GM23338 (cell line): ENCODE data around the gene LCNL1. TPM values are rescaled to one million over a fixed set of nuclear protein-coding genes. Genes with fewer than 3 reads are reported as not detected.

ENCODE experiments used
- ATAC-seq: fragments of 200-7000 bp; cut with Tn5 transposase; 3 replicates; pipeline ENCODE4 v1.9.1; 2020
- DNase-seq: peaks from one replicate; pipeline ENCODE4 v3.0.0-alpha.2; 2015; ENCODE audit warnings: low spot score
- H2AFZ ChIP-seq: fragments of 200-600 bp; sonication (generic); 2 replicates; pipeline ENCODE4 v1.8.0; 2016; ENCODE audit warnings: antibody characterized with exemption, mild to moderate bottlenecking, moderate library complexity
- H3F3A ChIP-seq: fragments of 200-600 bp; sonication (generic); replicated peaks from 2 replicates; pipeline ENCODE4 v1.8.0; 2017; ENCODE audit warnings: antibody characterized with exemption, mixed run types, low read depth
- H3K27ac ChIP-seq: fragments of 200-600 bp; sonication (generic); 2 replicates; pipeline ENCODE4 v1.6.1; 2016; ENCODE audit warnings: low read depth
- H3K27me3 ChIP-seq: fragments of 200-600 bp; sonication (generic); 2 replicates; pipeline ENCODE4 v1.8.0; 2016; ENCODE audit warnings: mild to moderate bottlenecking, mixed run types, moderate library complexity; ENCODE audit not compliant: insufficient read depth
- H3K36me3 ChIP-seq: fragments of 200-600 bp; sonication (generic); 2 replicates; pipeline ENCODE4 v1.8.0; 2016; ENCODE audit warnings: mild to moderate bottlenecking; ENCODE audit not compliant: insufficient read depth
- H3K4me1 ChIP-seq: fragments of 200-600 bp; sonication (generic); 2 replicates; pipeline ENCODE4 v1.8.0; 2016; ENCODE audit warnings: mild to moderate bottlenecking, moderate library complexity; ENCODE audit not compliant: insufficient read depth
- H3K4me2 ChIP-seq: fragments of 200-600 bp; sonication (generic); 2 replicates; pipeline ENCODE4 v1.7.1; 2017; ENCODE audit warnings: mixed run types
- H3K4me3 ChIP-seq: fragments of 200-600 bp; sonication (generic); 2 replicates; pipeline ENCODE4 v1.6.1; 2016; ENCODE audit warnings: mixed run types
- H3K79me2 ChIP-seq: fragments of 200-600 bp; sonication (generic); replicated peaks from 2 replicates; pipeline ENCODE4 v1.8.0; 2017; ENCODE audit warnings: mild to moderate bottlenecking; ENCODE audit not compliant: insufficient read depth
- H3K9me2 ChIP-seq: fragments of 200-600 bp; sonication (generic); 2 replicates; pipeline ENCODE4 v1.8.0; 2017; ENCODE audit not compliant: insufficient read depth
- H4K20me1 ChIP-seq: fragments of 200-600 bp; sonication (generic); replicated peaks from 2 replicates; pipeline ENCODE4 v1.8.0; 2017; ENCODE audit warnings: mild to moderate bottlenecking; ENCODE audit not compliant: insufficient read depth
- H3K27ac Mint-ChIP-seq: 2 replicates; pipeline ENCODE4 v1.8.0; 2020; ENCODE audit warnings: inconsistent platforms, mild to moderate bottlenecking, moderate library complexity, mixed read lengths
- H3K27me3 Mint-ChIP-seq: 3 replicates; pipeline ENCODE4 v1.8.0; 2022; ENCODE audit warnings: low read depth, mild to moderate bottlenecking, moderate library complexity, mixed read lengths, inconsistent platforms; ENCODE audit not compliant: insufficient read depth, poor library complexity
- H3K36me3 Mint-ChIP-seq: 3 replicates; pipeline ENCODE4 v1.8.0; 2021; ENCODE audit warnings: low read depth, mild to moderate bottlenecking, inconsistent platforms, moderate library complexity, mixed read lengths
- H3K4me1 Mint-ChIP-seq: 3 replicates; pipeline ENCODE4 v1.8.0; 2020; ENCODE audit warnings: mild to moderate bottlenecking, inconsistent platforms, mixed read lengths
- H3K4me3 Mint-ChIP-seq: 3 replicates; pipeline ENCODE4 v1.8.0; 2021; ENCODE audit warnings: moderate library complexity, mild to moderate bottlenecking, inconsistent platforms, mixed read lengths
- H3K9me3 Mint-ChIP-seq: 3 replicates; pipeline ENCODE4 v1.8.0; 2020; ENCODE audit warnings: moderate library complexity, mild to moderate bottlenecking, inconsistent platforms, mixed read lengths
- CREB1 ChIP-seq: fragments of 250-450 bp; sonication (Bioruptor Pico); IDR thresholded peaks from 2 replicates; pipeline ENCODE4 v1.5.0; 2020; ENCODE audit warnings: low read depth, mild to moderate bottlenecking, moderate library complexity
- CTCF ChIP-seq, 2 experiments: fragments of 200-600 bp in 1 of 2; sonication (generic) in 1 of 2; conservative IDR thresholded peaks; 2 replicates each; pipeline versions ENCODE4 v1.5.1 to v1.6.1; 2016 to 2017; ENCODE audit warnings: antibody characterized with exemption in 2 of 2, low read depth in 2 of 2, mild to moderate bottlenecking in 2 of 2, moderate library complexity in 1 of 2
- ETS1 ChIP-seq: IDR thresholded peaks from 2 replicates; pipeline ENCODE4 v1.6.1; 2016; ENCODE audit warnings: antibody characterized with exemption
- EZH2 ChIP-seq: fragments of 200-600 bp; sonication (generic); IDR thresholded peaks from one replicate; pipeline ENCODE4 v1.8.0; 2017; ENCODE audit warnings: antibody characterized with exemption, mild to moderate bottlenecking, low read depth; ENCODE audit not compliant: unreplicated experiment
- EZH2phosphoT487 ChIP-seq: fragments of 200-600 bp; sonication (generic); IDR thresholded peaks from one replicate; pipeline ENCODE4 v1.8.1; 2018; ENCODE audit warnings: antibody characterized with exemption; ENCODE audit not compliant: unreplicated experiment
- JUNB ChIP-seq: IDR thresholded peaks from one replicate; pipeline ENCODE4 v1.6.1; 2016; ENCODE audit warnings: antibody characterized with exemption; ENCODE audit not compliant: unreplicated experiment
- NANOG ChIP-seq: IDR thresholded peaks from 2 replicates; pipeline ENCODE4 v1.6.1; 2016; ENCODE audit warnings: antibody characterized with exemption, borderline replicate concordance
- POLR2AphosphoS5 ChIP-seq: IDR thresholded peaks from 2 replicates; pipeline ENCODE4 v1.6.1; 2016; ENCODE audit warnings: antibody characterized with exemption, low read depth
- REST ChIP-seq: IDR thresholded peaks from one replicate; pipeline ENCODE4 v1.6.1; 2018; ENCODE audit warnings: antibody characterized with exemption; ENCODE audit not compliant: unreplicated experiment
- STAT1 ChIP-seq: IDR thresholded peaks from one replicate; pipeline ENCODE4 v1.6.1; 2016; ENCODE audit warnings: antibody characterized with exemption; ENCODE audit not compliant: unreplicated experiment
- ZNF114 ChIP-seq: fragments of 250-450 bp; sonication (Bioruptor Pico); IDR thresholded peaks from 2 replicates; pipeline ENCODE4 v1.5.0; 2020; ENCODE audit warnings: mild to moderate bottlenecking, moderate library complexity
- ZNF331 ChIP-seq: fragments of 250-450 bp; sonication (Bioruptor Pico); IDR thresholded peaks from 2 replicates; pipeline ENCODE4 v1.5.0; 2020; ENCODE audit warnings: low read depth, mild to moderate bottlenecking, moderate library complexity
- ZNF462 ChIP-seq: fragments of 250-450 bp; sonication (Bioruptor Pico); IDR thresholded peaks from 2 replicates; pipeline ENCODE4 v1.5.0; 2020; ENCODE audit warnings: mild to moderate bottlenecking, moderate library complexity
- polyA plus RNA-seq: library from polyadenylated mRNA; unstranded; fragments of >200 nt; fragmentation: Nextera tagmentation; extraction: Ambion mirVana; gene quantifications from 2 replicates; pipeline ENCODE4 v1.2.1, GENCODE V29; 2016
- total RNA-seq: library from RNA; depleted of rRNA; stranded (reverse); fragments of >200 nt; shearing (Covaris generic); gene quantifications from 2 replicates; pipeline ENCODE4 v1.2.3, GENCODE V29; 2014

LCNL1 gene
- total and polyA plus RNA-seq, 2 experiments from 2014 or later: 0.11 TPM; not detected in 1

- Histone ChIP-seq H3K9me2 (no peaks in the 10 kb centered on the region), H3K36me3 (no peaks in the 10 kb centered on the region), H3K4me1 (no peaks in the 10 kb centered on the region), H3K27ac (no peak overlapping the region), H3K4me3 (peak overlapping the region; percentile 36; the same call in 1 of the 2 replicates), H3K4me2 (peak overlapping the region; percentile 64; the same call in 1 of the 2 replicates), H3K27me3 (peaks cover 4% of the 10 kb centered on the region), H4K20me1 (no peaks in the 10 kb centered on the region), H2AFZ (0 out of 2 replicates have a peak overlapping the region, but pooled peaks have one; percentile 52), H3K79me2 (no peaks in the 10 kb centered on the region), H3F3A (no peaks in the 10 kb centered on the region)
- no peak overlapping the region for H3K27ac Mint-ChIP-seq
- H3K27me3 Mint-ChIP-seq: peaks cover 11% of the 10 kb centered on the region
- peaks cover 2% of the 10 kb centered on the region; the same call in 2 of the 3 replicates for H3K4me1 Mint-ChIP-seq
- H3K9me3 Mint-ChIP-seq: no peaks in the 10 kb centered on the region
- TF ChIP-seq EZH2phosphoT487 (no peak), REST (no peak), ZNF114 (CRISPR knock-in tag) (no peak), ZNF331 (CRISPR knock-in tag) (no peak), STAT1 (no peak), ZNF462 (no peak), JUNB (no peak), CREB1 (CRISPR knock-in tag) (no peak), CTCF (conservative IDR thresholded peaks at IDR 0.05; ENCODE audit: low read depth in 2 of 2) (no peak), EZH2 (no peak), POLR2AphosphoS5 (no peak), ETS1 (no peak), NANOG (no peak)
- no peaks in the 10 kb centered on the region for H3K36me3 Mint-ChIP-seq
- no peak overlapping the region for H3K4me3 Mint-ChIP-seq
- DNase-seq (peak; percentile 90), ATAC-seq (peak; percentile 26)
Measured at GRCh38 chr9:136978865-136979544, 3.8 kb upstream of the LCNL1 start.
